Neuronal stem cell (in vitro differentiated cells): ENCODE results near the gene SORBS1.

ENCODE experiments used
- DNase-seq: peaks from one replicate; pipeline ENCODE4 v3.0.0-alpha.2; 2013; ENCODE audit warnings: low spot score
- H2AFZ ChIP-seq: one replicate; pipeline ENCODE4 v1.6.1; 2013; ENCODE audit warnings: mild to moderate bottlenecking, low read length, inconsistent platforms
- H2AK5ac ChIP-seq: 2 replicates; pipeline ENCODE4 v1.6.1; 2013; ENCODE audit warnings: low read depth, mild to moderate bottlenecking, inconsistent platforms, low read length, moderate library complexity, mixed read lengths
- H2BK120ac ChIP-seq: 2 replicates; pipeline ENCODE4 v1.6.1; 2013; ENCODE audit warnings: low read depth, mild to moderate bottlenecking, inconsistent platforms, low read length, moderate library complexity, mixed read lengths
- H2BK12ac ChIP-seq: one replicate; pipeline ENCODE4 v1.6.1; 2013; ENCODE audit warnings: low read length, inconsistent platforms
- H2BK15ac ChIP-seq: 2 replicates; pipeline ENCODE4 v1.6.1; 2013; ENCODE audit warnings: mild to moderate bottlenecking, low read length, inconsistent platforms, mixed read lengths
- H2BK5ac ChIP-seq: one replicate; pipeline ENCODE4 v1.6.1; 2013; ENCODE audit warnings: inconsistent platforms, mild to moderate bottlenecking, low read length, moderate library complexity
- H3K14ac ChIP-seq: one replicate; pipeline ENCODE4 v1.6.1; 2013; ENCODE audit warnings: low read length, inconsistent platforms
- H3K18ac ChIP-seq: 2 replicates; pipeline ENCODE4 v1.6.1; 2013; ENCODE audit warnings: low read length, inconsistent platforms
- H3K23ac ChIP-seq: 2 replicates; pipeline ENCODE4 v1.6.1; 2013; ENCODE audit warnings: low read depth, mild to moderate bottlenecking, mixed read lengths, low read length, inconsistent platforms; ENCODE audit not compliant: poor library complexity
- H3K27ac ChIP-seq: replicated peaks from 3 replicates; pipeline ENCODE4 v1.5.1; 2013; ENCODE audit warnings: low read length, inconsistent platforms
- H3K27me3 ChIP-seq, 3 experiments: 2 replicates each; pipeline ENCODE4 v1.6.1; 2013; ENCODE audit warnings: low read length in 3 of 3, mild to moderate bottlenecking in 2 of 3, inconsistent platforms in 1 of 3, low read depth in 1 of 3, mixed read lengths in 1 of 3, moderate library complexity in 1 of 3; ENCODE audit not compliant: control insufficient read depth in 3 of 3, insufficient read depth in 3 of 3
- H3K36me3 ChIP-seq, 2 donors: replicated peaks in 1 of 2; 2 replicates each; pipeline ENCODE4 v1.6.1; 2013; ENCODE audit warnings: low read length in 2 of 2; ENCODE audit not compliant: control insufficient read depth in 2 of 2, insufficient read depth in 2 of 2
- H3K4ac ChIP-seq: 2 replicates; pipeline ENCODE4 v1.6.1; 2013; ENCODE audit warnings: inconsistent platforms, mild to moderate bottlenecking, low read length, moderate library complexity
- H3K4me1 ChIP-seq, 2 donors: 1 replicate in 1 of 2; 2 replicates in 1 of 2; pipeline ENCODE4 v1.6.1; 2013; ENCODE audit warnings: low read length in 2 of 2, low read depth in 1 of 2; ENCODE audit not compliant: control insufficient read depth in 2 of 2, insufficient read depth in 1 of 2
- H3K4me2 ChIP-seq: one replicate; pipeline ENCODE4 v1.6.1; 2013; ENCODE audit warnings: mild to moderate bottlenecking, low read length, inconsistent platforms; ENCODE audit not compliant: insufficient read depth, poor library complexity, severe bottlenecking
- H3K4me3 ChIP-seq, 2 donors: 2 replicates each; pipeline ENCODE4 v1.5.1; 2013; ENCODE audit warnings: low read length in 2 of 2, mild to moderate bottlenecking in 2 of 2, inconsistent platforms in 1 of 2, moderate library complexity in 1 of 2
- H3K79me1 ChIP-seq: one replicate; pipeline ENCODE4 v1.6.1; 2013; ENCODE audit warnings: low read depth, mild to moderate bottlenecking, inconsistent platforms, low read length, moderate library complexity
- H3K9ac ChIP-seq: one replicate; pipeline ENCODE4 v1.6.1; 2013; ENCODE audit warnings: mild to moderate bottlenecking, low read depth, low read length, inconsistent platforms; ENCODE audit not compliant: poor library complexity
- H3K9me3 ChIP-seq, 2 donors: replicated peaks in 1 of 2; 2 replicates each; pipeline versions ENCODE3 to v1.6.1; 2013; ENCODE audit warnings: low read length in 2 of 2, mild to moderate bottlenecking in 2 of 2, inconsistent platforms in 1 of 2, low read depth in 1 of 2, mixed read lengths in 1 of 2, moderate library complexity in 1 of 2; ENCODE audit not compliant: control insufficient read depth in 2 of 2, insufficient read depth in 1 of 2
- H4K8ac ChIP-seq: one replicate; pipeline ENCODE4 v1.6.1; 2013; ENCODE audit warnings: low read depth, mild to moderate bottlenecking, inconsistent platforms, low read length, moderate library complexity
- H4K91ac ChIP-seq: one replicate; pipeline ENCODE4 v1.6.1; 2013; ENCODE audit warnings: low read length, low read depth, mild to moderate bottlenecking, inconsistent platforms; ENCODE audit not compliant: poor library complexity
- WGBS, 2 donors: extraction: QIAGEN DNeasy Blood & Tissue Kit; methylation state at CpG; one replicate each; pipeline ENCODE4 v1.1.7; 2013; ENCODE audit warnings: missing lambda C conversion rate in 2 of 2, mixed read lengths in 1 of 2; ENCODE audit not compliant: insufficient read length in 2 of 2, insufficient replicate concordance in 1 of 2; ENCODE audit errors: extremely low coverage in 2 of 2; 5-methylcytosine and 5-hydroxymethylcytosine counted together

SORBS1 gene

GRCh38 chr10:95445837-95446486 lies 115.2 kb downstream of the SORBS1 start:
- H3K79me1 ChIP-seq, result no peaks in the 10 kb centered on the region
- no CpG with 5 or more reads among the region's 7 CpGs for WGBS, 2 donors
- DNase-seq, result peak; percentile 40
- no peak overlapping the region for H3K4me2 ChIP-seq
- H3K23ac ChIP-seq, result no peak overlapping the region
- no peak overlapping the region for H2BK5ac ChIP-seq
- H4K91ac ChIP-seq, result no peak overlapping the region
- H3K4ac ChIP-seq, result no peak overlapping the region
- H2BK120ac ChIP-seq, result no peak overlapping the region
- no peak overlapping the region for H3K4me3 ChIP-seq
- no peak overlapping the region for H2AFZ ChIP-seq
- H3K9me3 ChIP-seq, result no peaks in the 10 kb centered on the region
- H3K18ac ChIP-seq, result no peak overlapping the region
- peaks cover 0 to 2% of the 10 kb centered on the region in 2 donors for H3K4me1 ChIP-seq
- H3K27me3 ChIP-seq, result no peaks in the 10 kb centered on the region
- no peak overlapping the region for H3K27ac ChIP-seq
- no peak overlapping the region for H3K14ac ChIP-seq
- H3K9ac ChIP-seq, result no peak overlapping the region
- no peak overlapping the region for H2BK12ac ChIP-seq
- H2BK15ac ChIP-seq, result no peak overlapping the region
- no peaks in the 10 kb centered on the region for H3K36me3 ChIP-seq
- no peak overlapping the region for H4K8ac ChIP-seq
- H2AK5ac ChIP-seq, result no peak overlapping the region

- H3K23ac ChIP-seq, result no peak overlapping the region
- H3K9ac ChIP-seq, result no peak overlapping the region
- WGBS, 2 donors, result no CpG with 5 or more reads among the region's 6 CpGs
- no peak overlapping the region for H2BK120ac ChIP-seq
- H3K36me3 ChIP-seq, result no peaks in the 10 kb centered on the region
- no peaks in the 10 kb centered on the region for H3K79me1 ChIP-seq
- DNase-seq, result no peak
- no peak overlapping the region for H3K4me2 ChIP-seq
- no peak overlapping the region for H2BK5ac ChIP-seq
- H2AFZ ChIP-seq, result no peak overlapping the region
- no peak overlapping the region for H2BK15ac ChIP-seq
- H4K91ac ChIP-seq, result no peak overlapping the region
- peaks cover 0 to 2% of the 10 kb centered on the region in 2 donors for H3K4me1 ChIP-seq
- no peak overlapping the region for H3K27ac ChIP-seq
- no peak overlapping the region for H2BK12ac ChIP-seq
- H4K8ac ChIP-seq, result no peak overlapping the region
- no peak overlapping the region for H3K4me3 ChIP-seq
- H2AK5ac ChIP-seq, result no peak overlapping the region
- no peaks in the 10 kb centered on the region for H3K9me3 ChIP-seq
- H3K27me3 ChIP-seq, result no peaks in the 10 kb centered on the region
- H3K14ac ChIP-seq, result no peak overlapping the region
- no peak overlapping the region for H3K18ac ChIP-seq
- no peak overlapping the region for H3K4ac ChIP-seq
Observed at GRCh38 chr10:95445223-95445836, 115.8 kb downstream of the SORBS1 start.

GRCh38 chr10:95444792-95445191 lies 116.4 kb downstream of the SORBS1 start:
- WGBS, 2 donors, result no CpG with 5 or more reads among the region's 5 CpGs
- no peak overlapping the region for H3K4me3 ChIP-seq
- no peak overlapping the region for H3K14ac ChIP-seq
- H3K18ac ChIP-seq, result no peak overlapping the region
- H3K4ac ChIP-seq, result no peak overlapping the region
- H2BK15ac ChIP-seq, result no peak overlapping the region
- H2BK120ac ChIP-seq, result no peak overlapping the region
- H2BK12ac ChIP-seq, result no peak overlapping the region
- no peaks in the 10 kb centered on the region for H3K36me3 ChIP-seq
- no peaks in the 10 kb centered on the region for H3K79me1 ChIP-seq
- no peak for DNase-seq
- H3K4me1 ChIP-seq, result peaks cover 0 to 2% of the 10 kb centered on the region in 2 donors
- H3K9me3 ChIP-seq, result no peaks in the 10 kb centered on the region
- no peak overlapping the region for H3K4me2 ChIP-seq
- H2AFZ ChIP-seq, result no peak overlapping the region
- H3K9ac ChIP-seq, result no peak overlapping the region
- H2AK5ac ChIP-seq, result no peak overlapping the region
- no peak overlapping the region for H3K27ac ChIP-seq
- H4K91ac ChIP-seq, result no peak overlapping the region
- H4K8ac ChIP-seq, result no peak overlapping the region
- H3K23ac ChIP-seq, result no peak overlapping the region
- no peaks in the 10 kb centered on the region for H3K27me3 ChIP-seq
- H2BK5ac ChIP-seq, result no peak overlapping the region

DNA sequence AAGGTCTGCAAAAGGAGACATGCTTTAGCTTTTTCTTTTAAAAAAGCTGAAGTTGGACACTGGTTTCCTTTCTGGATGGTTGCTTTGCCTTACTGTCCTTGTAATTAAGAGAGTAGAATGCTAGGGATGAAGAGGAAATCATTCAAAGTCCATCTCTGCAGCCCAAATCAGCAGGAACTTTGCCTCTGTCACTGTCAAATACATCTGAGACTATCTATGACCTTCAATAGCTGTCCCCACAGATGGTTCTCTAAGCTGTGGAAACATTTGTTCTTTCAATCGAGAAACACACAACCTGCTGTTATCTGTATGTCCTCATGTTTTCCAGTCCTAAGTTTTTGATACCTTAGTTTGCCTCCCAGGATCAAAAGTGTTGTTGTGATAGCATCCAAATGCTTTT lies 117.5 kb downstream of the SORBS1 start:
- H2BK15ac ChIP-seq, result no peak overlapping the region
- H2BK5ac ChIP-seq, result no peak overlapping the region
- no peak overlapping the region for H3K14ac ChIP-seq
- peaks cover 0 to 2% of the 10 kb centered on the region in 2 donors for H3K4me1 ChIP-seq
- H3K23ac ChIP-seq, result no peak overlapping the region
- no peak overlapping the region for H2AFZ ChIP-seq
- no peak overlapping the region for H3K18ac ChIP-seq
- H3K27ac ChIP-seq, result no peak overlapping the region
- no CpG with 5 or more reads among the region's 1 CpG for WGBS, 2 donors
- no peak overlapping the region for H2AK5ac ChIP-seq
- H3K36me3 ChIP-seq, result no peaks in the 10 kb centered on the region
- no peak overlapping the region for H2BK12ac ChIP-seq
- no peak overlapping the region for H4K91ac ChIP-seq
- no peak for DNase-seq
- no peaks in the 10 kb centered on the region for H3K27me3 ChIP-seq
- no peak overlapping the region for H3K4me3 ChIP-seq
- H3K9ac ChIP-seq, result no peak overlapping the region
- H3K79me1 ChIP-seq, result no peaks in the 10 kb centered on the region
- H3K4me2 ChIP-seq, result no peak overlapping the region
- H4K8ac ChIP-seq, result no peak overlapping the region
- no peaks in the 10 kb centered on the region for H3K9me3 ChIP-seq
- H3K4ac ChIP-seq, result no peak overlapping the region
- no peak overlapping the region for H2BK120ac ChIP-seq
